ENCODE measurements around the gene MICAL1.
"Not testable (repeated sequence)": the region's sequence is repeated elsewhere in the genome, so short reads cannot be mapped to it uniquely, and the experiment has no call there.

The MICAL1 gene

GRCh38 chr6:109466212-109466923 is 10.8 kb upstream of the MICAL1 start:
- peaks cover 70% of the 10 kb centered on the region for H3K4me1 Mint-ChIP-seq
- H3K36me3 Mint-ChIP-seq = peaks cover 39% of the 10 kb centered on the region
- peaks cover 5% of the 10 kb centered on the region for H3K9me3 Mint-ChIP-seq
- no peak overlapping the region for H3K27ac Mint-ChIP-seq
- no peaks in the 10 kb centered on the region for H3K27me3 Mint-ChIP-seq
- H3K4me3 Mint-ChIP-seq = no peak overlapping the region

DNA sequence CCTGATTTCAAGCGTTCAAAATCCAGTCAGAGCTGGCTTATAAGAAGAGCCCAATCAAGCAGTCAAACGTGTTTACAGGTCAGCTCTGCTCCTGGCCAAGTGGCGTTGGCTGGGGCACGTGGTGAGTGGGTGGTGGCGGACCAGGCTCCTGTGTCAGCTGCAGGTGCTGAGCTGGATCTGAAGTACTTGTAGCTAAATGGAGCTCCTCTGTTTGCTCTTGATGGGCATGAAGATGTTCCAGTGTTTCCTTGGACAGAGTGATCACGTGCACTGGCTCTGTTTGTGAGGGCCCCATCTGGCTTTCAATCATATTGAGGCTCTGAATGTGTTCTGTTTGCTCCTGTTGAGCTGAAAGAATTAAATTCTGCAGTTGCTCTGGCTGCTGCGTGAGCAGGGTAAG is 10.2 kb upstream of the MICAL1 start:
- Mint-ChIP-seq H3K27ac (peak overlapping the region; percentile 46), H3K36me3 (peaks cover 42% of the 10 kb centered on the region), H3K4me1 (peaks cover 67% of the 10 kb centered on the region), H3K9me3 (peaks cover 5% of the 10 kb centered on the region), H3K4me3 (no peak overlapping the region), H3K27me3 (no peaks in the 10 kb centered on the region)

DNA sequence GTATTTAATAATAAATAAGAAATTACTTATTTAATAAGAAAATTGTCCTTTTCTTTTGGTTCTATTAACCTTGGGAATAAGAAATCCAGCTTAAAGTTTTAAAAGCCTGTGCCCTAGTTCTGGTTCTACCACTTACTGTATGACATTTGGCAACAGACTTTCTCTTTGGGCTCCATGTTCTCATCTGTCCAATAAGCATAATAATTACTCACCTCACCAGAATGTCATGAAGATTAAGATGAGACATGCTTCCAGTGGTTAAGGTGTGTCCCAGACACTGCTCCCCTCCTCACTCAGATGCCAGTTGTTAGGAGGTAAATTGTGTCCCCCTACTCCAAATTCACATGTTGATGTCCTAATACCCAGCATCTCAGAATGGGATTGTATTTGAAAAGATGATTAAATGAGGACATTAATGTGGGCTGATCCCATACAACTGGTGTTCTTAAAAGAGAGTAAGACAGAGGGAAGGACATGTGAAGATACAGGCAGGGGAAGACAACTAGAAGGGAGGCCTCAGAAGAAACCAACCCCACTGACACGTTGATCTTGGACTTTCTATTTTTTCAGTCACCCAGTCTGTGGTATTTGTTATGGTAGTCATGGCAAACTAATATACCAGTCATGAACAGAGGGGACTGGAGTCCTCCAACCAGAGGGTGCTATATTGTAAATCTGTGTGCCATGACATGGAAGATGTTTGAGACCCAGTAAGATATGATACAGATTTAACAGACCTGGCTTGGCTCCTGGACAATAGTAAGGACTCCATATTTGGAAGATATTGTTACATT is 6.4 kb upstream of the MICAL1 start:
- Mint-ChIP-seq H3K27me3 (no peaks in the 10 kb centered on the region), H3K4me3 (no peak overlapping the region), H3K36me3 (peaks cover 23% of the 10 kb centered on the region), H3K9me3 (peaks cover 5% of the 10 kb centered on the region), H3K27ac (peak overlapping the region; percentile 91), H3K4me1 (peaks cover 70% of the 10 kb centered on the region)

- H3K4me3 Mint-ChIP-seq, H3K9me3 Mint-ChIP-seq, H3K27me3 Mint-ChIP-seq: not testable (repeated sequence)
- peaks cover 21% of the 10 kb centered on the region for H3K36me3 Mint-ChIP-seq
- H3K27ac Mint-ChIP-seq = peak overlapping the region; percentile 83
- peaks cover 72% of the 10 kb centered on the region for H3K4me1 Mint-ChIP-seq
Measured at GRCh38 chr6:109461205-109461604, 5.6 kb upstream of the MICAL1 start.

GRCh38 chr6:109460161-109460829 is 4.7 kb upstream of the MICAL1 start:
- Mint-ChIP-seq H3K9me3 (peaks cover 5% of the 10 kb centered on the region), H3K27me3 (no peaks in the 10 kb centered on the region), H3K36me3 (peaks cover 17% of the 10 kb centered on the region), H3K27ac (peak overlapping the region; percentile 33), H3K4me3 (no peak overlapping the region), H3K4me1 (peaks cover 64% of the 10 kb centered on the region)

GRCh38 chr6:109458774-109459531 is 3.4 kb upstream of the MICAL1 start:
- Mint-ChIP-seq H3K4me3 (peak overlapping the region; percentile 11), H3K4me1 (peaks cover 65% of the 10 kb centered on the region), H3K27me3 (no peaks in the 10 kb centered on the region)

GRCh38 chr6:109457562-109457996 is 2.0 kb upstream of the MICAL1 start:
- Mint-ChIP-seq H3K27me3 (no peaks in the 10 kb centered on the region), H3K27ac (no peak overlapping the region), H3K4me1 (peaks cover 67% of the 10 kb centered on the region), H3K36me3 (peaks cover 14% of the 10 kb centered on the region), H3K4me3 (peak overlapping the region; percentile 52), H3K9me3 (peaks cover 5% of the 10 kb centered on the region)

More at GRCh38 chr6:109458774-109459531, 3.4 kb upstream of the MICAL1 start:
- H3K36me3 Mint-ChIP-seq = peaks cover 15% of the 10 kb centered on the region
- H3K27ac Mint-ChIP-seq = peak overlapping the region; percentile 87
- H3K9me3 Mint-ChIP-seq = peaks cover 5% of the 10 kb centered on the region

- H3K27ac Mint-ChIP-seq = peak overlapping the region; percentile 23
- peaks cover 3% of the 10 kb centered on the region for H3K9me3 Mint-ChIP-seq
- peaks cover 8% of the 10 kb centered on the region for H3K36me3 Mint-ChIP-seq
- peaks cover 64% of the 10 kb centered on the region for H3K4me1 Mint-ChIP-seq
- H3K27me3 Mint-ChIP-seq = no peaks in the 10 kb centered on the region
- peak overlapping the region; percentile 52 for H3K4me3 Mint-ChIP-seq
Measured at GRCh38 chr6:109456710-109457561, 1.4 kb upstream of the MICAL1 start.

- no peak overlapping the region for H3K27ac Mint-ChIP-seq
- peaks cover 4% of the 10 kb centered on the region for H3K36me3 Mint-ChIP-seq
- H3K9me3 Mint-ChIP-seq = no peaks in the 10 kb centered on the region
- peak overlapping the region; percentile 51 for H3K4me3 Mint-ChIP-seq
- peaks cover 60% of the 10 kb centered on the region for H3K4me1 Mint-ChIP-seq
- H3K27me3 Mint-ChIP-seq = no peaks in the 10 kb centered on the region
Measured at GRCh38 chr6:109456111-109456583, 575 bp upstream of the MICAL1 start.

GRCh38 chr6:109454496-109455436 is 806 bp downstream of the MICAL1 start:
- H3K4me1 Mint-ChIP-seq = peaks cover 62% of the 10 kb centered on the region

GRCh38 chr6:109453594-109454495 is 1.7 kb downstream of the MICAL1 start:
- no peaks in the 10 kb centered on the region for H3K9me3 Mint-ChIP-seq
- H3K36me3 Mint-ChIP-seq = peaks cover 4% of the 10 kb centered on the region
- H3K27ac Mint-ChIP-seq = peak overlapping the region; percentile 65
- peaks cover 62% of the 10 kb centered on the region for H3K4me1 Mint-ChIP-seq
- no peaks in the 10 kb centered on the region for H3K27me3 Mint-ChIP-seq
- H3K4me3 Mint-ChIP-seq = peak overlapping the region; percentile 95

More at GRCh38 chr6:109454496-109455436, 806 bp downstream of the MICAL1 start:
- H3K9me3 Mint-ChIP-seq = no peaks in the 10 kb centered on the region
- peak overlapping the region; percentile 95 for H3K4me3 Mint-ChIP-seq
- H3K27ac Mint-ChIP-seq = peak overlapping the region; percentile 85
- H3K27me3 Mint-ChIP-seq = no peaks in the 10 kb centered on the region
- peaks cover 5% of the 10 kb centered on the region for H3K36me3 Mint-ChIP-seq

DNA sequence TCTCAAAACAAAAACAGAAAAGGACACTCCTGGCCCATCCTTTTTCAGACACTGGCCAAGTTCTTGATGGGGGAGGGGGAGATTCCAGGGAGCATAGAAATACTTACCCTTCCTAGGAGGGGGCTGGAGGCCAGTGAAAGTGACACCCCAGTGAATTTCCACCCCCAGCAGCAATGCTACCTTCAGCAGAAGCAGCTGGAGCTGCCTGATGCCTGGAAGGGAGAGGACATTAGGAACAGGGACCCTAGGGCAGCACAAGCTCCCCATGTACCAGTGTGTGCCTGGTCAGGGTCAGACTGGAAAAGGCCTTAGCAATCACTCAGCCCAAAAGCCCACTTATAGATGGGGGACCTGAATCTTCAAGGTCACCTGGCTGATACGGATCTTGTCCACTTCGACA is 2.4 kb downstream of the MICAL1 start:
- peaks cover 63% of the 10 kb centered on the region for H3K4me1 Mint-ChIP-seq
- H3K4me3 Mint-ChIP-seq = peak overlapping the region; percentile 23
- peaks cover 4% of the 10 kb centered on the region for H3K36me3 Mint-ChIP-seq
- no peaks in the 10 kb centered on the region for H3K9me3 Mint-ChIP-seq
- no peaks in the 10 kb centered on the region for H3K27me3 Mint-ChIP-seq
- H3K27ac Mint-ChIP-seq = no peak overlapping the region

DNA sequence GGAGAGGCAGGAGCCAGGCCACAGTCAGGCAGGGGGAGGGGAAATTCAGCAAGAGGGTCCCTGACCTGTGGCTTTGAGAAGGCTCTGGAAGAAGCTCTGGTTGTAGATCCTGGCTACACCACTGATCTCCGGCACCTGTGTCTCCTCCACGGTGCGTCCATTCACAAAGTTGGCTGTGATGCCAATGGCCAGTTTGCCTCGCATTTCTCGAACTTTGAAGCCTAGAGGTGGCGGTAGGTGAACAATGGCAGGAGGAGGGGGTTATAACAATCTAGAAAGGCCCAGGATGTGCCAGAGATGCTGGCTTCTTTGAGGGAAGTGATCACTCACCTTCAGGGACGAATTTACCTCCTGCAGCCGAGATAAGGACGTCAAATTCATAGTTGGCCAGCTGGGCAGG is 3.4 kb downstream of the MICAL1 start:
- H3K27me3 Mint-ChIP-seq = no peaks in the 10 kb centered on the region
- H3K36me3 Mint-ChIP-seq = peaks cover 4% of the 10 kb centered on the region
- H3K4me1 Mint-ChIP-seq = peaks cover 55% of the 10 kb centered on the region
- H3K9me3 Mint-ChIP-seq = no peaks in the 10 kb centered on the region
- no peak overlapping the region for H3K4me3 Mint-ChIP-seq
- H3K27ac Mint-ChIP-seq = no peak overlapping the region

Measured in activated naive CD4-positive, alpha-beta T cell treated with anti-CD3 and anti-CD28 coated beads, Interleukin-2, amount 50 U/mL, for 24 hours (primary cell).